Measurements from ENCODE around the gene TMA7B.

- TF ChIP-seq SPI1 (IDR thresholded peaks at IDR 0.05; ENCODE audit: borderline replicate concordance, low read depth) (no peak), REST (IDR thresholded peaks at IDR 0.05; ENCODE audit: insufficient replicate concordance, low read depth) (no peak), GABPA (IDR thresholded peaks at IDR 0.05; ENCODE audit: low read depth) (no peak)
- TF ChIP-seq, protein P1, sequence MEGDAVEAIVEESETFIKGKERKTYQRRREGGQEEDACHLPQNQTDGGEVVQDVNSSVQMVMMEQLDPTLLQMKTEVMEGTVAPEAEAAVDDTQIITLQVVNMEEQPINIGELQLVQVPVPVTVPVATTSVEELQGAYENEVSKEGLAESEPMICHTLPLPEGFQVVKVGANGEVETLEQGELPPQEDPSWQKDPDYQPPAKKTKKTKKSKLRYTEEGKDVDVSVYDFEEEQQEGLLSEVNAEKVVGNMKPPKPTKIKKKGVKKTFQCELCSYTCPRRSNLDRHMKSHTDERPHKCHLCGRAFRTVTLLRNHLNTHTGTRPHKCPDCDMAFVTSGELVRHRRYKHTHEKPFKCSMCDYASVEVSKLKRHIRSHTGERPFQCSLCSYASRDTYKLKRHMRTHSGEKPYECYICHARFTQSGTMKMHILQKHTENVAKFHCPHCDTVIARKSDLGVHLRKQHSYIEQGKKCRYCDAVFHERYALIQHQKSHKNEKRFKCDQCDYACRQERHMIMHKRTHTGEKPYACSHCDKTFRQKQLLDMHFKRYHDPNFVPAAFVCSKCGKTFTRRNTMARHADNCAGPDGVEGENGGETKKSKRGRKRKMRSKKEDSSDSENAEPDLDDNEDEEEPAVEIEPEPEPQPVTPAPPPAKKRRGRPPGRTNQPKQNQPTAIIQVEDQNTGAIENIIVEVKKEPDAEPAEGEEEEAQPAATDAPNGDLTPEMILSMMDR (IDR thresholded peaks at IDR 0.05; ENCODE audit: insufficient read depth, low read length): no peak
These were observed 28.9 kb upstream of the TMA7B start for GRCh38 chr22:39931251-39931650.

Data from HL-60 (cell line).